Stimulated activated naive CD8-positive, alpha-beta T cell treated with anti-CD3 and anti-CD28 coated beads, Interleukin-15, Interleukin-2, amounts not matched to agents 100 ng/mL and 50 ng/mL, for 24 hours (primary cell): ENCODE results near the gene UBASH3B.

Source experiments
- H3K27ac Mint-ChIP-seq: one replicate; pipeline ENCODE4 v1.8.0; 2021; ENCODE audit warnings: mild to moderate bottlenecking, mixed read lengths
- H3K27me3 Mint-ChIP-seq: one replicate; pipeline ENCODE4 v1.8.0; 2021; ENCODE audit warnings: mixed read lengths
- H3K36me3 Mint-ChIP-seq: one replicate; pipeline ENCODE4 v1.8.0; 2021; ENCODE audit warnings: low read depth, mixed read lengths
- H3K4me1 Mint-ChIP-seq: one replicate; pipeline ENCODE4 v1.8.0; 2021; ENCODE audit warnings: low read depth, mixed read lengths
- H3K4me3 Mint-ChIP-seq: one replicate; pipeline ENCODE4 v1.8.0; 2021; ENCODE audit warnings: mild to moderate bottlenecking, mixed read lengths
- H3K9me3 Mint-ChIP-seq: one replicate; pipeline ENCODE4 v1.8.0; 2021; ENCODE audit warnings: mixed read lengths

UBASH3B gene

DNA sequence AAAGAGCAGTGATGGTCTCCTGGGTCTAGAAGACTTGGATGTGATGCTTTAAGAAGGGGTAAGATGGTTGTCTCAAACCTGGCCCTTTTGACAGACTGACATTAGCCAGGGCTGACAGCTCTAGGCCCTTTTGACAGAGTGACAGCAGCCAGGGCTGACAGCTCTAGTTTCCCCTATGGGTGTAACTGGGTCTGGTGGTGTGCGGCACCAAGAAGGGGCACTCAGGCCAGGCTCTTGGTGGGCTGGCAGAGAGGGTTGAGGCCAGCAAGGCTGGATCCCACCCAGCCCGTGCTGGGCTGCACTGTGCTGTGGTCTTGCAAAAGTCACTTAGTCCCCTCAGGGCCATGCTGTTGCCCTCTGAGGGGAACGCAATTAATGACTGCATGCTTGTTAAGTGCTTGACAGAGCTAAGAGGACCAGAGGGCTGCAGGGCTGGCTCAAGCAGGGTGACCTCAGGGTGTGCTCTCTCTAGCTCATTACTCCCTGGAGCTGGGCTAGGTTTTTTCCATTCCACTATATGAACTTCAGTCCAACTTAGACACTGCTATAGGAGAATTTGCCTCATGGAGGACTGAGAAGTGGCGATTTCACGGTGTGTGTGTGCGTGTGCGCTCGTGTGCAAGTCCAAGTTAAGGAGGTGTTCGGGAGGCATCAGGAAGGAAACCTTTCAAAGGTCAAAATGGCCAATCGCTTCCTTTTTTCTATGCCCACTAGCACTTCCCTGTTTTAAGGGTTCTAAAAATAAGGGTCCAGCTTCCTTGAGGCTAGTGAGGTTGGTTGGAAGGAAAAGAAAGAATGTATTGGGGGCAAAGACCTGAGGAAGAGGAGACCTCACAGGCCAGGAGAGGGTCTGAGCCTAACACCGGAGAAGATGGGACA lies 4.4 kb downstream of the UBASH3B start:
- no peak overlapping the region for H3K27ac Mint-ChIP-seq
- peaks cover 17% of the 10 kb centered on the region for H3K36me3 Mint-ChIP-seq
- no peaks in the 10 kb centered on the region for H3K27me3 Mint-ChIP-seq
- no peak overlapping the region for H3K4me3 Mint-ChIP-seq
- no peaks in the 10 kb centered on the region for H3K9me3 Mint-ChIP-seq
- H3K4me1 Mint-ChIP-seq = peaks cover 87% of the 10 kb centered on the region

DNA sequence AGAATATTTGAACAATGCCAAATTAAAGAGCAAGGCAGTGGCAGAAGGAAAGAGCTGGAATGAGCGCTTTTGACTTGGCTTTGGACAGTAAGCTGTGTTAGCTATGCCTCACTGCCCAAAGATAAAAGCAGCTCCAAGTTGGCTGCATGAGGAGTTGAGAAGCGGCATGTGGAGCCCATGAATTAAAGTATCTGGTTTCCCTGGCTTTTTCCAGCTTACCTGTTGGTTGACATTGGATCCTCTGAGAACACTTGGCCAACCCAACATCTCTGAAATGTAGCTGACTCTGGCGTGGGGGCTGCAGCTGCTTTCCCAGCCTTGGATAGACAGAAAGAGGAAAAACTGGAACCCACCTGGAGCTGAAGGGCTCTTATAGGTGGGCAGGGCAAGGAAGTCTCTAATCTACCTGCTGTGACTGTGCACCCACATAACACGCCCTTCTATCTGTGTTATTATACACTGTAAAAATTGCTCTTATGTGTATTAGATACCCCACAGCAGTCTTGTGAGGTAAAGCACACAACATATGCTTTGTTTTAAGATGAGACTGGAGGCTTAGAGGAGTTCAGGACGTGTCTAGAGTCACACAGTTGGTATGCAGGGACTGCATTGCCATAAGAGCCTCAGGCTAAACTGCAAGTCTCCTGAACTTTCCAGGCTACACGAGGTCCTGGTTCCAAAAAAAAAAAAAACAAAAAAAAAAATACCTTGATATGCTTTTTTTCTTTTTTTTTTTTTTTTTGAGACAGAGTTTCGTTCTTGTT lies 5.8 kb downstream of the UBASH3B start:
- Mint-ChIP-seq H3K4me1 (peaks cover 92% of the 10 kb centered on the region), H3K27ac (peak overlapping the region; percentile 12), H3K36me3 (peaks cover 17% of the 10 kb centered on the region), H3K9me3 (no peaks in the 10 kb centered on the region), H3K27me3 (no peaks in the 10 kb centered on the region), H3K4me3 (no peak overlapping the region)

DNA sequence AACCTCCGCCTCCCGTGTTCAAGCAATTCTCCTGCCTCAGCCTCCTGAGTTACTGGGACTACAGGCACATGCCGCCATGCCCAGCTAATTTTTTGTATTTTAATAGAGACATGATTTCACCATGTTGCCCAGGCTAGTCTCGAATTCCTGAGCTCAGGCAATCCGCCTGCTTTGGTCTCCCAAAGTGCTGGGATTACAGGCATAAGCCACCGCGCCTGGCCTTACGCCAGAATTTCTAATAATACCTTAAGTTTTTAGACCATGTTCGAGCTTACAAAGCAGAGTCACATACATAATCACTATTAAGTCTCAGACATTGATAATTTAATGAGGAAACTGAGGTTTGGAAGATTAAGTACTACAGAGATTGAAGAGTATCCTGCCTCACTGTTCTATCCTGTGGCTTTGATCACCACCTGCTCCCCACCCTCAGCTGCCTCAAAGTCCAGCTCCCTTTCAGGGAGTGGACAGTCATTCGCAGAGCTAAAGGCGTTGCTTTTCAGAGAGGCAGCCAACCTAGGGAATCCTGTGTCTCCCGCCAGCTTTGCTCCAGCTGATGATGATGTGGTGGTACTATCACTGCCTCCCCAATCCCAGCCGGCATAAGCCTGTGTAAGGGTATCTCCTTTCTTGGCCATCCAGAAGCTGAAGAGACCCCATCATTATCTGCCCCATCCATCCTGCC lies 7.7 kb downstream of the UBASH3B start:
- Mint-ChIP-seq H3K9me3 (no peaks in the 10 kb centered on the region), H3K27me3 (no peaks in the 10 kb centered on the region), H3K4me1 (peaks cover 94% of the 10 kb centered on the region), H3K4me3 (no peak overlapping the region), H3K27ac (no peak overlapping the region), H3K36me3 (peaks cover 19% of the 10 kb centered on the region)

DNA sequence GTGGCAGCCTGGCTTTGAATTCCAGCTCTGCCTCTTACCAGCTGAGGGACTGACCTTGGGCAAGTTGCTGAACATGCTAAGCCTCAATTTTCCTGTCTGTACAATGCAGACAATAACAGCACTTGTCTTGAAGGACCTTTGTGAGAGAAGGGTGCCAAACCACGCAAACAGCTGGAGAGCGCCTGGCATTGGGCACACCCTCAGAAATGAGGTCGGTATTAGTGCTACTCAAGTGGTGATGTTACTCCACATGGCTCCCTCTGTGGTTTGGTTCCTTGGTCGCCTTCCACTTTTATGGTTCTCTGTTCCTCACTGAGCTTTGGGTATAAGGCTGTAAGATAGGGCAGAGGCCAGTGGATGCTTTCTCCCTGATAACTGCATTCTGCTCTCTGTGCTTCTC lies 8.2 kb downstream of the UBASH3B start:
- H3K4me3 Mint-ChIP-seq = no peak overlapping the region
- H3K36me3 Mint-ChIP-seq = peaks cover 18% of the 10 kb centered on the region
- H3K27me3 Mint-ChIP-seq = no peaks in the 10 kb centered on the region
- no peaks in the 10 kb centered on the region for H3K9me3 Mint-ChIP-seq
- H3K4me1 Mint-ChIP-seq = peaks cover 94% of the 10 kb centered on the region
- no peak overlapping the region for H3K27ac Mint-ChIP-seq

DNA sequence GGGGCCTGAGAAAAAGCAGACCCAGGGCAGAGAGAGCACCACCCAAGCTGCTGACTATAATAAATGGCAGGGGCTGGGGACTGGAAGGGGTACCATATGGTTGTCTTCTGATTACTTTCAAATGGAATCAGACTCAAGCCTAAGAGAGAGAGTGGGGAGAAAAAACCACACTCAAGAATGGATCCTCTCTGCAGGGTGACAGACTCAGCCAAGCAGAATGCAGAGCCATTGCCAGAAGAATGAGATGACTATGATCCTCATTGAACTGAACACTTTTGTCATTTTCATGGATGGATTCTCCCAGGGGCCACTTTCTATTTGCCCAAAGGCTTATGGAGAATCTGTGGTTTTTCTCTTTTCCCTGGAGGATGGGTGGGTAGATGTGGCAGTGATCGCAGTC lies 8.7 kb downstream of the UBASH3B start:
- H3K27me3 Mint-ChIP-seq = no peaks in the 10 kb centered on the region
- H3K4me1 Mint-ChIP-seq = peaks cover 94% of the 10 kb centered on the region
- no peak overlapping the region for H3K4me3 Mint-ChIP-seq
- peaks cover 2% of the 10 kb centered on the region for H3K9me3 Mint-ChIP-seq
- H3K27ac Mint-ChIP-seq = no peak overlapping the region
- peaks cover 23% of the 10 kb centered on the region for H3K36me3 Mint-ChIP-seq

DNA sequence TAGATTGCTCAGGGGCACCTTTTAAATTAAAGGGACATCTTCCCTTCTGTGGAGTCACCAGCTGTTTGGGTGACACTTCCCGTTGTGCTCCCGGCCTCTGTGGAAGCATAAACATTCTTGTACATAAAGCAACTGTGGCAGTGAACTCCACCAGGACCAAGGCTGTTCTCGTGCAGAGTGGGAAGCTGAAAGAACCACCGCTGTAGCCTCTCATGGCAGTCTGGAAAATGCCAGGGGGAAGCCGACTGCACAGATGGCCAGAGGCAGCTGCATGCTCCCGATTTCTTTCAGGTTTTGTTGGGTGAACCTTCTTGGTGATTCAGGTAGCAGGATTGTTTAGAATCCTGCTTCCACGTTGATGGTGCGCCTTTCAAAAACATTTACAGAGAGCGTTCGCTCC lies 10.3 kb downstream of the UBASH3B start:
- H3K4me1 Mint-ChIP-seq = peaks cover 93% of the 10 kb centered on the region
- no peaks in the 10 kb centered on the region for H3K27me3 Mint-ChIP-seq
- H3K36me3 Mint-ChIP-seq = peaks cover 36% of the 10 kb centered on the region
- no peak overlapping the region for H3K27ac Mint-ChIP-seq
- H3K9me3 Mint-ChIP-seq = peaks cover 5% of the 10 kb centered on the region
- H3K4me3 Mint-ChIP-seq = no peak overlapping the region

DNA sequence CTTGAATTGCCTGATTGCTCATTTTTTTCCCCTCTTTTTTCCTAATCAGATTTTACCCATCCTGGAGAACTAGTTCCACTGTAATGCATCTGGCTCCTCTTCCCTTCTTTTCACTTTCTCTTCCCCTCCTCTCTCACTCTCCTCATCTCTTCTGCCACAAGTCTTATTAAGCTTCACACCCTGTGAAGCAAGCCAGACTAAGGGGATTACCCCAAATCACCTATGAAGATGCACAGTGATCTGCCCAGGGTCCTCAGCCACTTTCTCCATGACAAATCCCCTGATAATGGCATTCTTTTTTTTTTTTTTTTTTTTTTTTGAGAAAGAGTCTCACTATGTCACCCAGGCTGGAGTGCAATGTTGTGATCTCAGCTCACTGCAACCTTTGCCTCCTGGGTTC lies 11.2 kb downstream of the UBASH3B start:
- Mint-ChIP-seq H3K9me3 (peaks cover 5% of the 10 kb centered on the region), H3K36me3 (peaks cover 42% of the 10 kb centered on the region), H3K27me3 (no peaks in the 10 kb centered on the region), H3K27ac (peak overlapping the region; percentile 83), H3K4me3 (peak overlapping the region; percentile 6), H3K4me1 (peaks cover 93% of the 10 kb centered on the region)

DNA sequence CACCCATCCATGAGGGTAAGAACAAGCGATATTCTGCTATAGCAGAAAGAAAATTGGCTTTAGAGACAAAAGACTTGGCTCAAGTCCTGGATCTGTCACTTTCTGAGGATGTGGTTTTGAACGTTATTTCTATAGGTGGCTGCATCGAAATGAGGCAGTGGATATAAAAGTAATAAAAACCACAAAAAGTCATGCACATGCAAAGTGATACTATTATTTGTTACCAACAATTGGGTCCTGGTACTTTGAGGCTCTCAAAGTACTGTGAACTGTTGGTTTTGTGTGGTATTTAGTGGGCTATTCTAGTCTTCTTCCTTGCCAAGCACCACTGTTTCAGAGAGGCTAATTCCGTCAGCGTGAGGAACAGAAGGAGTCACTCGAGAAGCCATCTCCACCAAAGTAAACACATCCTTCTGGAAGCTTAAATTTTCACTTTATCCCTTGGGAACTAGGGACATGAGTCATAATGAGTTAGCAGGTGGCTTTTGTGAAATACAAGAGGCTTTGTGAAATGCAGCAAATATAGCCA lies 13.1 kb downstream of the UBASH3B start:
- Mint-ChIP-seq H3K4me3 (peak overlapping the region; percentile 43), H3K27ac (peak overlapping the region; percentile 84), H3K4me1 (peaks cover 89% of the 10 kb centered on the region), H3K36me3 (peaks cover 41% of the 10 kb centered on the region), H3K27me3 (no peaks in the 10 kb centered on the region), H3K9me3 (peaks cover 5% of the 10 kb centered on the region)

DNA sequence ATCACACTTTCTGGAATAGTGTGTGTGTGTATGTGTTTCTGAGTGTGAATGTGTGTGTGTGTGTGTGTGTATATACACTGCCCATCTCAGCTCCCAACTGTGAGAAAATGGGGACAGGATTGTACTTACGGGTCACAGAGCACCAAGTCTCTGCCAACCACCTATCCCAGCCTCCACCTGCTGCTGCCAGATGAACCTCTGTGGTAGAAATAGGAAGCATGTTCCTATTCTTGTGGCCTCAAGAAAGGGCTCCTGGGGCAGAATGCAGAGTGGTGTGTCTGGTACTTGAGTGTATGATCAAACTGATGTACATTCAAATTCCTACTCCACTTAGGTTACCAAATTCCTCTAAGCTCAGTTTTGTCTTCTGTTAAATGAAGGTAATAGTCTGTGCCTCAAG lies 14.6 kb downstream of the UBASH3B start:
- H3K36me3 Mint-ChIP-seq = peaks cover 41% of the 10 kb centered on the region
- H3K9me3 Mint-ChIP-seq = peaks cover 5% of the 10 kb centered on the region
- H3K4me1 Mint-ChIP-seq = peaks cover 93% of the 10 kb centered on the region
- no peak overlapping the region for H3K4me3 Mint-ChIP-seq
- no peaks in the 10 kb centered on the region for H3K27me3 Mint-ChIP-seq
- peak overlapping the region; percentile 23 for H3K27ac Mint-ChIP-seq

DNA sequence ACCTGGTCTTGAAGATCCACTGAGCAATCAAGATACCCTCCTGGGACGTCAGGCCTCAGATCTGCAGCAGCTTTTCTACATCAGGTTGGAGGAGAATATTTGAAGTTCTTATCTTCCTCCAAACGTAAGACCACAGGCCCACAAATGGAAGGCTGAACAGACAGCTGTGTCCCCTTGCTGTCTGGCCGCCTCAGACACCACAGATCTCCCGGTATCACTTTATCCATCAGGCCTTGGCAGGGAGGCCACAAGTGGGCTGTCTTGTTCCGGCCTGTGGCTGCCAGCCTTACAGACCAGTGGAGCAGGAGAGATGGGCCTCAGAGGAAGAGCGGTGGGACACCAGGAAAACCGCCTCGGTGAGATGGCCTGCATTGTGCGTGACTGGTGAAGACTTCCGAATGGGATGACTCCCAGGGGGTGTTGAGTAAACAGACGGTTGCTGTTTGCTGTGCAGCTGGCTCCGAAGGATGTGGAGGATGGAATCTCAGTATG lies 15.9 kb downstream of the UBASH3B start:
- Mint-ChIP-seq H3K27me3 (no peaks in the 10 kb centered on the region), H3K27ac (peak overlapping the region; percentile 29), H3K4me3 (no peak overlapping the region), H3K4me1 (peaks cover 95% of the 10 kb centered on the region), H3K36me3 (peaks cover 41% of the 10 kb centered on the region), H3K9me3 (peaks cover 5% of the 10 kb centered on the region)

DNA sequence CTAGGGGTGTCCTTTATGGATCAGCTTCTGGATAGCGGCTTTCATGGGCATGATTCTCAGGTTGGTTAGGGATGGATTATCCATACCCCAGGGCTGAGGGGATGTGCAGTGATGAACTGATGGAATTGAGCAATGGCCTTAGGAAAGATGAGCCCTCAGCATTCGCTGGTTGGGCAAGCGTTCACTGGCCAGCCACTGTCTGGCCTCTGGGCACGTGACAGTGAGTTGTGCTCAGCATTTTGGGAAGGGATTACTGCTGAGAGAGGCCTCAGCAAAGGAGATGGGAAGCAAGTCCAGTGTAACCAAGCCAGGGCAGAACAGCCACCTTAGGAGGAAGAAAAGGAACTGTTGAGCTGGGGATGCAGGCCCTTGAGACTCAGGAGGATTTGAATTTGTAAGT lies 17.4 kb downstream of the UBASH3B start:
- H3K9me3 Mint-ChIP-seq = peaks cover 5% of the 10 kb centered on the region
- H3K27me3 Mint-ChIP-seq = no peaks in the 10 kb centered on the region
- no peak overlapping the region for H3K4me3 Mint-ChIP-seq
- no peak overlapping the region for H3K27ac Mint-ChIP-seq
- H3K4me1 Mint-ChIP-seq = peaks cover 90% of the 10 kb centered on the region
- peaks cover 34% of the 10 kb centered on the region for H3K36me3 Mint-ChIP-seq

DNA sequence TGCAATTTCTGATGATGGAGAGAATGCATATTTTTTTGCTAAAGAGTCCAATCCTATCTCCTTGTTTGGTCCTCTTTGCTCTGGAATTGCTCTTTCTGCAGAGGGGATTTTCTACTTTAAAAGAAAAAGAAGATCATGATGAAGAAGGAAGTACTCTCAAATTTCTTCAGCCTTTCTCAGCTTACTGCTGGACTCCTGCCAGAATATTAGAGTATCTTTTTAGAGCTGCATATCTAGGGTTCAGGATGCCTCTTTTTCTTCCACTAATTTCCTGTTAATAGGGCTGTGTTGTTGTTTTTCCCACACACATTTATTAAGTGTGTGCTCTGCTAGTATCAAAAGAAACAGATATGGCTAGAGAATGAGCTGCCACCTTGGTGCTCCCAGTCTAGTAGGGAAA lies 18.2 kb downstream of the UBASH3B start:
- H3K27ac Mint-ChIP-seq = no peak overlapping the region
- peaks cover 5% of the 10 kb centered on the region for H3K9me3 Mint-ChIP-seq
- peaks cover 82% of the 10 kb centered on the region for H3K4me1 Mint-ChIP-seq
- peaks cover 33% of the 10 kb centered on the region for H3K36me3 Mint-ChIP-seq
- H3K27me3 Mint-ChIP-seq = no peaks in the 10 kb centered on the region
- H3K4me3 Mint-ChIP-seq = no peak overlapping the region

DNA sequence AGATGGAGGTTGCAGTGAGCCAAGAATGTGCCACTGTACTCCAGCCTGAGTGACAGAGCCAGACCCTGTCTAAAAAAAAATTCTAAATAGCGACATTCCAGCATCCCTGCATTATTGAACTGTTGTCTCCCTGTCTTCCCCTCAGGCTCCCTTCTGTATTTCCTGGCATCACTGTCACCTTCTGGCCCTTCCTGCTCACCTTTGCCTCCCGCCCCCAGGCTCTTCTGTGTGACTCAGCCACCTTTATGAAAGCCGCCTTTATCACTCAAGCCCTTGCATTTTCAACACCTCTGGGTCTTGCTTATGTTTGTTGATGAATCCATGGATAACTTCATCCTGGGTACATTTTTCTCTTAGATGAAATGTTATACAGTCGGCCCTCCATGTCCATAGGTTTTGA lies 21.1 kb downstream of the UBASH3B start:
- H3K9me3 Mint-ChIP-seq = no peaks in the 10 kb centered on the region
- H3K4me1 Mint-ChIP-seq = peaks cover 60% of the 10 kb centered on the region
- peak overlapping the region; percentile 69 for H3K27ac Mint-ChIP-seq
- no peaks in the 10 kb centered on the region for H3K27me3 Mint-ChIP-seq
- H3K4me3 Mint-ChIP-seq = no peak overlapping the region
- H3K36me3 Mint-ChIP-seq = peaks cover 9% of the 10 kb centered on the region

DNA sequence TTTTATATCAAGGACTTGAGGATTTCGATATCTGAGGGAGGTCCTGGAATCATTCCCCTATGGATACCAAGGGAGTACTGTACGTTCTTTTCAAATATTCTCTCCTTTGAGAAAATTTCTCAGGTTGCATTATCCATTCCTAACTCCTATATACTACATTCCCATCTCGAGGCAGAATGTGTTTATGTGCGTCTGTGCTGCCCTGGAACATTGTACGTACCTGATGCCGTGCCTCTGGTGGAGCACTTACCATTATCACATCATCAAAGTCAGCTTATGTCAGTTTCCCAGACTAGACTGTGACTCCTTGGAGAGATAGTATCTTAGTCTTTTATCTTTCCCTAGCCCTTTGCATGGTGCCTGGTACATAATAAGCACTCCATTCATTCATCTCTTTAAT lies 21.7 kb downstream of the UBASH3B start:
- Mint-ChIP-seq H3K4me3 (no peak overlapping the region), H3K9me3 (no peaks in the 10 kb centered on the region), H3K36me3 (peaks cover 5% of the 10 kb centered on the region), H3K27me3 (no peaks in the 10 kb centered on the region), H3K4me1 (peaks cover 61% of the 10 kb centered on the region), H3K27ac (no peak overlapping the region)

DNA sequence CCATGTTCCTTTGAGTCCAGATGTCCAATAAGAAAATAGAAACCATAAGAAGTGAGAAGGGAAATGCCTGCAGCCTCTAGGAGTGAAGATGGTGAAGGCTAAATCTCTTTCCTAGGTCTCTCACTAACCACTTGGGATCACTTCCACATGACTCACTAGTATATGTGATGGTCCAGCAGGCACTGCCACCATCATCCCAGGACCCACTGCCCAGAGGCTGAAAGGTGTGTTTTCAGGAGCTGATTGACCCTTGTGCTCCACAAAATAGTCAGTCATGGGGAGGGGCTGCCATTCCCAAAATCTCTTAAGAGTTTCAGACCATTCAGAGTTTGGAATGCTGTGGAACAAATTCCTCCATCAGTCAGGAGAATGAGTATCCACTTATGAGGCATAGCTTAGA lies 22.9 kb downstream of the UBASH3B start:
- no peaks in the 10 kb centered on the region for H3K36me3 Mint-ChIP-seq
- H3K27me3 Mint-ChIP-seq = no peaks in the 10 kb centered on the region
- no peaks in the 10 kb centered on the region for H3K9me3 Mint-ChIP-seq
- no peak overlapping the region for H3K4me3 Mint-ChIP-seq
- peaks cover 60% of the 10 kb centered on the region for H3K4me1 Mint-ChIP-seq
- H3K27ac Mint-ChIP-seq = no peak overlapping the region
